ENCODE results near the gene FAM3B. TPM values are rescaled to one million over a fixed set of nuclear protein-coding genes. Genes with fewer than 3 reads are reported as not detected.

The FAM3B gene
- total RNA-seq, 1 experiment from 2014 or later: 59.5 TPM

GRCh38 chr21:41363370-41364270 is 47.0 kb downstream of the FAM3B start:
- H3K36me3 Mint-ChIP-seq (ENCODE audit: insufficient read depth, unreplicated experiment): peaks cover 6% of the 10 kb centered on the region
- Histone ChIP-seq H3K4me3 (ENCODE audit: low read depth, low read length) (no peak overlapping the region), H3K9me3 (no peaks in the 10 kb centered on the region), H3K36me3 (ENCODE audit: control insufficient read depth, insufficient read depth, low read length) (no peaks in the 10 kb centered on the region), H3K27me3 (replicated peaks; ENCODE audit: control insufficient read depth, insufficient read depth, low read length) (no peaks in the 10 kb centered on the region), H3K4me1 (peaks cover 32% of the 10 kb centered on the region)
- ChIA-PET CTCF (interaction anchor here (0.6 kb wide), 1 partner anchor 41 kb away, joined by 3 read pairs; no protein-coding TSS in a partner anchor), POLR2A (no interaction called here)
- no peaks in the 10 kb centered on the region for H3K9me3 Mint-ChIP-seq (ENCODE audit: unreplicated experiment)
- peaks cover 31% of the 10 kb centered on the region for H3K4me1 Mint-ChIP-seq (ENCODE audit: low read depth, unreplicated experiment)
- no peaks in the 10 kb centered on the region for H3K27me3 Mint-ChIP-seq (ENCODE audit: insufficient read depth, unreplicated experiment)
- intact Hi-C loops (cut with micrococcal nuclease; ENCODE audit: unreplicated experiment): no loop called here
- no peak overlapping the region for H3K4me3 Mint-ChIP-seq (ENCODE audit: unreplicated experiment)
- BruUV-seq (replicated peaks): no TSS peak
- DNase-seq: no peak
- TF ChIP-seq, protein P1, sequence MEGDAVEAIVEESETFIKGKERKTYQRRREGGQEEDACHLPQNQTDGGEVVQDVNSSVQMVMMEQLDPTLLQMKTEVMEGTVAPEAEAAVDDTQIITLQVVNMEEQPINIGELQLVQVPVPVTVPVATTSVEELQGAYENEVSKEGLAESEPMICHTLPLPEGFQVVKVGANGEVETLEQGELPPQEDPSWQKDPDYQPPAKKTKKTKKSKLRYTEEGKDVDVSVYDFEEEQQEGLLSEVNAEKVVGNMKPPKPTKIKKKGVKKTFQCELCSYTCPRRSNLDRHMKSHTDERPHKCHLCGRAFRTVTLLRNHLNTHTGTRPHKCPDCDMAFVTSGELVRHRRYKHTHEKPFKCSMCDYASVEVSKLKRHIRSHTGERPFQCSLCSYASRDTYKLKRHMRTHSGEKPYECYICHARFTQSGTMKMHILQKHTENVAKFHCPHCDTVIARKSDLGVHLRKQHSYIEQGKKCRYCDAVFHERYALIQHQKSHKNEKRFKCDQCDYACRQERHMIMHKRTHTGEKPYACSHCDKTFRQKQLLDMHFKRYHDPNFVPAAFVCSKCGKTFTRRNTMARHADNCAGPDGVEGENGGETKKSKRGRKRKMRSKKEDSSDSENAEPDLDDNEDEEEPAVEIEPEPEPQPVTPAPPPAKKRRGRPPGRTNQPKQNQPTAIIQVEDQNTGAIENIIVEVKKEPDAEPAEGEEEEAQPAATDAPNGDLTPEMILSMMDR (IDR thresholded peaks at IDR 0.05; ENCODE audit: insufficient read depth in 1 of 2, low read depth in 1 of 2, low read length in 1 of 2, severe bottlenecking in 1 of 2, unreplicated experiment in 1 of 2): no peak
- H3K27ac Mint-ChIP-seq (ENCODE audit: unreplicated experiment): no peak overlapping the region

- BruUV-seq (replicated peaks): no TSS peak
- peaks cover 32% of the 10 kb centered on the region for H3K4me1 Mint-ChIP-seq (ENCODE audit: low read depth, unreplicated experiment)
- H3K36me3 ChIP-seq (ENCODE audit: control insufficient read depth, insufficient read depth, low read length): no peaks in the 10 kb centered on the region
- ChIA-PET POLR2A (no interaction called here), CTCF (no interaction called here)
- no peaks in the 10 kb centered on the region for H3K9me3 Mint-ChIP-seq (ENCODE audit: unreplicated experiment)
- TF ChIP-seq, protein P1 (IDR thresholded peaks at IDR 0.05; ENCODE audit: insufficient read depth in 1 of 2, low read depth in 1 of 2, low read length in 1 of 2, severe bottlenecking in 1 of 2, unreplicated experiment in 1 of 2): no peak
- H3K27me3 ChIP-seq (replicated peaks; ENCODE audit: control insufficient read depth, insufficient read depth, low read length): no peaks in the 10 kb centered on the region
- intact Hi-C loops (cut with micrococcal nuclease; ENCODE audit: unreplicated experiment): no loop called here
- peaks cover 37% of the 10 kb centered on the region for H3K4me1 ChIP-seq
- H3K27ac Mint-ChIP-seq (ENCODE audit: unreplicated experiment): no peak overlapping the region
- no peaks in the 10 kb centered on the region for H3K27me3 Mint-ChIP-seq (ENCODE audit: insufficient read depth, unreplicated experiment)
- no peak for DNase-seq
- H3K9me3 ChIP-seq: no peaks in the 10 kb centered on the region
- H3K4me3 Mint-ChIP-seq (ENCODE audit: unreplicated experiment): no peak overlapping the region
- H3K4me3 ChIP-seq (ENCODE audit: low read depth, low read length): no peak overlapping the region
- H3K36me3 Mint-ChIP-seq (ENCODE audit: insufficient read depth, unreplicated experiment): peaks cover 6% of the 10 kb centered on the region
Measured at GRCh38 chr21:41364308-41364707, 47.7 kb downstream of the FAM3B start.

GRCh38 chr21:41365377-41366107 is 48.9 kb downstream of the FAM3B start:
- Mint-ChIP-seq H3K27ac (ENCODE audit: unreplicated experiment) (peak overlapping the region; percentile 85), H3K4me3 (ENCODE audit: unreplicated experiment) (no peak overlapping the region), H3K36me3 (ENCODE audit: insufficient read depth, unreplicated experiment) (peaks cover 6% of the 10 kb centered on the region), H3K9me3 (ENCODE audit: unreplicated experiment) (peaks cover 3% of the 10 kb centered on the region), H3K27me3 (ENCODE audit: insufficient read depth, unreplicated experiment) (no peaks in the 10 kb centered on the region), H3K4me1 (ENCODE audit: low read depth, unreplicated experiment) (peaks cover 32% of the 10 kb centered on the region)
- POLR2A ChIA-PET: no interaction called here
- intact Hi-C loops (cut with micrococcal nuclease; ENCODE audit: unreplicated experiment): loop anchor here (1.0 to 5.0 kb wide), 5 partner anchors 43 to 228 kb away; no protein-coding TSS in a partner anchor
- no peak overlapping the region for H3K4me3 ChIP-seq (ENCODE audit: low read depth, low read length)
- H3K36me3 ChIP-seq (ENCODE audit: control insufficient read depth, insufficient read depth, low read length): no peaks in the 10 kb centered on the region
- TF ChIP-seq, protein P1 (IDR thresholded peaks at IDR 0.05; ENCODE audit: insufficient read depth in 1 of 2, low read depth in 1 of 2, low read length in 1 of 2, severe bottlenecking in 1 of 2, unreplicated experiment in 1 of 2): no peak
- peaks cover 37% of the 10 kb centered on the region for H3K4me1 ChIP-seq
- no peaks in the 10 kb centered on the region for H3K27me3 ChIP-seq (replicated peaks; ENCODE audit: control insufficient read depth, insufficient read depth, low read length)
- BruUV-seq (replicated peaks): no TSS peak
- CTCF ChIA-PET: interaction anchor here (0.6 kb wide), 1 partner anchor 223 kb away, joined by 4 read pairs; no protein-coding TSS in a partner anchor
- H3K9me3 ChIP-seq: no peaks in the 10 kb centered on the region
- DNase-seq: no peak

Measured in Caco-2 (cell line).